Heart right ventricle (tissue), 16 donors: ENCODE measurements around the gene KLF16. TPM values are rescaled to one million over a fixed set of nuclear protein-coding genes. Genes with fewer than 3 reads are reported as not detected.

Experiments
- ATAC-seq, 8 donors: fragments of 200-7000 bp; cut with Tn5 transposase; one replicate each; pipeline ENCODE4 v1.9.1; 2020; ENCODE audit warnings: mild to moderate bottlenecking in 8 of 8, moderate library complexity in 8 of 8, moderate number of reproducible peaks in 1 of 8
- DNase-seq, 2 donors: peaks; one replicate each; pipeline ENCODE4 v3.0.0-alpha.2; 2020
- H3K27ac ChIP-seq, 10 donors: fragments of 200-600 bp; sonication (generic) in 2 of 10; one replicate each; pipeline versions ENCODE4 v1.5.0 to v1.8.0; 2020 to 2022; ENCODE audit warnings: mild to moderate bottlenecking in 3 of 10
- H3K27me3 ChIP-seq, 7 donors: fragments of 200-600 bp; one replicate each; pipeline ENCODE4 v1.8.0; 2021 to 2022; ENCODE audit warnings: mild to moderate bottlenecking in 2 of 7
- H3K36me3 ChIP-seq, 9 donors: fragments of 200-600 bp; sonication (generic) in 1 of 9; one replicate each; pipeline versions ENCODE4 v1.5.0 to v1.8.0; 2020 to 2022; ENCODE audit warnings: mild to moderate bottlenecking in 2 of 9
- H3K4me1 ChIP-seq, 9 donors: fragments of 200-600 bp; sonication (generic) in 1 of 9; one replicate each; pipeline versions ENCODE4 v1.5.0 to v1.8.0; 2020 to 2022; ENCODE audit warnings: mild to moderate bottlenecking in 4 of 9
- H3K4me3 ChIP-seq, 10 donors: fragments of 200-600 bp; sonication (generic) in 2 of 10; one replicate each; pipeline versions ENCODE4 v1.5.0 to v1.8.0; 2020 to 2022; ENCODE audit warnings: mild to moderate bottlenecking in 7 of 10, moderate library complexity in 2 of 10
- H3K9me3 ChIP-seq, 11 donors: fragments of 200-600 bp in 10 of 11; sonication (generic) in 2 of 11; one replicate each; pipeline versions ENCODE4 v1.5.0 to v1.8.0; 2013 to 2022; ENCODE audit warnings: mild to moderate bottlenecking in 2 of 11, control low read depth in 1 of 11, moderate library complexity in 1 of 11
- WGBS, 2 donors: extraction: QIAGEN DNeasy Blood & Tissue Kit; methylation state at CpG; one replicate each; pipeline ENCODE4 v1.1.7; 2013; ENCODE audit warnings: inconsistent platforms in 1 of 2; 5-methylcytosine and 5-hydroxymethylcytosine counted together
- intact Hi-C, 10 donors: fragments of 100-400 bp; cut with DNase I; formaldehyde crosslinking; loops; one replicate each; pipeline versions ENCODE4 v1.11.1 to v1.14.2; 2022
- polyA plus RNA-seq, 2 donors: library from polyadenylated mRNA; stranded (reverse); fragments of 200-250 nt; gene quantifications; one replicate each; pipeline ENCODE4 v1.2.3, GENCODE V29; 2013
- total RNA-seq, 10 donors: library from RNA; stranded (reverse); fragmentation: NEBNext Ultra II Directional in 3 of 10; extraction: Animal tissue kit (Norgen Biotek cat#: 25700) in 3 of 10; gene quantifications; one replicate each; pipeline versions ENCODE4 v1.2.1 to v1.2.4, GENCODE V29; 2021 to 2023
- TF ChIP-seq, protein P1 (sequence below), 9 donors: fragments of 200-600 bp; sonication (generic) in 2 of 9; IDR thresholded peaks; one replicate each; pipeline versions ENCODE4 v1.5.0 to v1.8.0; 2021 to 2022; ENCODE audit warnings: antibody characterized with exemption in 9 of 9, mild to moderate bottlenecking in 5 of 9, moderate library complexity in 1 of 9
- donor health status: Arrhythmogenic right ventricular cardiomyopathy.
- donor health status: ischemic (EF 13 %, LVEDD 7.1; RV severe dilation, severe dysfunction).
- donor health status: healthy with polysubstance abuse.
- donor health status: DM: no; HTN: yes; CAD: no.
- donor health status: DM: no; HTN: no; CAD: no.
- donor health status: ischemic (EF 25% LVEDD 6.9; RV normal size, moderate dysfunction).
- donor health status: ischemic (EF 25% LVEDD 5.7; RV mildly dilated, moderate dysfunction).
- donor health status: healthy.
- donor health status: DM: yes; HTN: yes; CAD: no.
- donor health status: Ischemic cardiomyopathy.
- donor health status: ischemic (EF 35%, LVEDD 5.7; RV mildly dilated, moderate dysfunction).
- donor health status: nonischemic (EF 11% LVEDD 7.7; RV severe dilation, severe dysfunction).
- donor health status: DM: yes; HTN: yes; CAD: no.
- donor health status: PGD.
- donor health status: ischemic (EF 29% LVEDD 5.4; RV normal size, mild dysfunction).
- donor health status: nonischemic (EF 23%, LVEDD 6.1; RV moderate dilation, normal function).

Gene KLF16
- total and polyA plus RNA-seq, 12 donors: 4.0 to 13.4 (median 7.6) TPM

DNA sequence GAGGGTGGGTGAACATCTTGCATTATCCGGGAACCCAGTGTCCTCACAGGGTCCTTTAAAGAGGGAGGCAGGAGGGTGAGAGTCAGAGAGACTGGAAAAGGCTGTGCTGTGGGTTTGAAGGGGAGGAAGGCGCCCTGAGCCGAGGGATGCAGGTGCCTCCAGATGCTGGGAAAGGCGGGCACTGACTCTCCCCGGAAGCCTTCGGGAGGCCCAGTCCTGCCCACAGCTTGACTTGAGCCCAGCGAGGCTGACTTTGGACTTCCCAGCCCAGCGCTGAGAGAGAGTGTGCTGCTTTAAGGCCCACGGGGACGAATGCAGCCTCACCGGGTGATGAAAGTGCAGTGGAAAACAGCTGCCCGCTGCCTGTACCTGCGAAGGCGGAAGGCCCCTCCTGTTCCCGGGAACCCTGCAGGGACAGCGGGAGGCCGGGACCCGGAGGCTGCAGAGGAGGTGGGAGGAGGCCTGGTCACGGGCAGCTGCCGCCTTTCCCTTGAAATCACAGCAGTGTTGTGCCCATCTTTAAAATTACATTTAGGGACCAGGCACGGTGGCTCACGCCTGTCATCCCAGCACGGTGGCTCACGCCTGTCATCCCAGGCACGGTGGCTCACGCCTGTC lies 31.2 kb downstream of the KLF16 start:
- WGBS, 2 donors: 84 to 85% methylated on average over 26 of the region's 26 CpGs
- TF ChIP-seq, protein P1, sequence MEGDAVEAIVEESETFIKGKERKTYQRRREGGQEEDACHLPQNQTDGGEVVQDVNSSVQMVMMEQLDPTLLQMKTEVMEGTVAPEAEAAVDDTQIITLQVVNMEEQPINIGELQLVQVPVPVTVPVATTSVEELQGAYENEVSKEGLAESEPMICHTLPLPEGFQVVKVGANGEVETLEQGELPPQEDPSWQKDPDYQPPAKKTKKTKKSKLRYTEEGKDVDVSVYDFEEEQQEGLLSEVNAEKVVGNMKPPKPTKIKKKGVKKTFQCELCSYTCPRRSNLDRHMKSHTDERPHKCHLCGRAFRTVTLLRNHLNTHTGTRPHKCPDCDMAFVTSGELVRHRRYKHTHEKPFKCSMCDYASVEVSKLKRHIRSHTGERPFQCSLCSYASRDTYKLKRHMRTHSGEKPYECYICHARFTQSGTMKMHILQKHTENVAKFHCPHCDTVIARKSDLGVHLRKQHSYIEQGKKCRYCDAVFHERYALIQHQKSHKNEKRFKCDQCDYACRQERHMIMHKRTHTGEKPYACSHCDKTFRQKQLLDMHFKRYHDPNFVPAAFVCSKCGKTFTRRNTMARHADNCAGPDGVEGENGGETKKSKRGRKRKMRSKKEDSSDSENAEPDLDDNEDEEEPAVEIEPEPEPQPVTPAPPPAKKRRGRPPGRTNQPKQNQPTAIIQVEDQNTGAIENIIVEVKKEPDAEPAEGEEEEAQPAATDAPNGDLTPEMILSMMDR (IDR thresholded peaks at IDR 0.05): no peak
- H3K36me3 ChIP-seq: peaks cover 0 to 41% (median 14%) of the 10 kb centered on the region in 9 donors

DNA sequence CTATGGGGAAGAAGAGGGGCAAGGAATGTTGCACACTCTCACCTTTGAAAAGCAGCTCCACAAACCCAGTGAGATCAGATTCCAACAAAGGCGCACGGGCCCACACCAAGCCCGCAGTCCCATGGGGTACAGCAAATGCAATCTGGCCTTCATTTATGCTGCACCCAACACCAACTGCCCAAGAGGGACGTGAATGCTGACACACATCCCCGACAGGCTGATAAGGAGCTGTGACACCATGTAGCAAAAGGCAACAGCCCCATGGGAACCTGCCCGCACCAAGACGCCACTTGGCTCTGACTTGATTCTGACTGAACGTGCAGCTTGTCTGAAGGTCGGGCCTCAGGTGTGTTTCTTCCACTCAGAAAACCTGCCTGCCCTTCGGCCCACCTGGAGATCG lies 32.4 kb downstream of the KLF16 start:
- WGBS, 2 donors: 78 to 86% methylated on average over 11 of the region's 11 CpGs
- Histone ChIP-seq H3K36me3 (peaks cover 0 to 49% (median 17%) of the 10 kb centered on the region in 9 donors), H3K4me1 (peaks cover 0 to 37% (median 19%) of the 10 kb centered on the region in 9 donors), H3K27me3 (no peaks in the 10 kb centered on the region), H3K27ac (no peak overlapping the region), H3K4me3 (no peak overlapping the region), H3K9me3 (no peaks in the 10 kb centered on the region)
- DNase-seq: no peak
- ATAC-seq: no peak
- intact Hi-C loops: no loop called here
- TF ChIP-seq, protein P1 (IDR thresholded peaks at IDR 0.05): no peak

More for the DNA sequence above, 31.2 kb downstream of the KLF16 start:
- no peak overlapping the region for H3K4me3 ChIP-seq
- H3K9me3 ChIP-seq: no peaks in the 10 kb centered on the region
- H3K27me3 ChIP-seq: no peaks in the 10 kb centered on the region
- peaks cover 0 to 37% (median 16%) of the 10 kb centered on the region in 9 donors for H3K4me1 ChIP-seq
- DNase-seq (no peak), ATAC-seq (no peak)
- intact Hi-C loops: no loop called here
- no peak overlapping the region for H3K27ac ChIP-seq

DNA sequence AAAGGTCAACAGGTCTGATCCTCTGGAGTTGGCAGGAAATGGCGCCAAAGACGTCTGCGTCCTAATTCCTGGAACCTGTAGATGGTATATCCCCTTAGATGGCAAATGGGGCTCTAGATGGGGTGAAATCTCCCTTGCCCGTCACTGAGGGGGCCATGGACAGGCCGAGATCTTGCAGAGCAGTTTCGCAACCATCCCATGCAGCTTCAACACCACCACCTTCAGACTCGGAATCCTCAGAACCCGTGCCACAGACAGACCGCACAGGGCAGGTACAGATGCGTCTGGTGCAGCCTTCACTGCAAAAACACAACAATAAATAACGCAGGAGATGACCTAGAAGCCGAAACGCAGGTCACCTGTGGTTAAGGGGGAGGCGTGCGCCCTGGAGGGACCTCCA lies 32.8 kb downstream of the KLF16 start:
- Histone ChIP-seq H3K27me3 (no peaks in the 10 kb centered on the region), H3K4me3 (no peak overlapping the region), H3K4me1 (peaks cover 0 to 36% (median 21%) of the 10 kb centered on the region in 9 donors), H3K9me3 (no peaks in the 10 kb centered on the region), H3K36me3 (peaks cover 0 to 52% (median 17%) of the 10 kb centered on the region in 9 donors), H3K27ac (no peak overlapping the region)
- TF ChIP-seq, protein P1 (IDR thresholded peaks at IDR 0.05): no peak
- intact Hi-C loops: no loop called here
- DNase-seq (no peak), ATAC-seq (no peak)
- WGBS, 2 donors: 93 to 94% methylated on average over 15 of the region's 15 CpGs

DNA sequence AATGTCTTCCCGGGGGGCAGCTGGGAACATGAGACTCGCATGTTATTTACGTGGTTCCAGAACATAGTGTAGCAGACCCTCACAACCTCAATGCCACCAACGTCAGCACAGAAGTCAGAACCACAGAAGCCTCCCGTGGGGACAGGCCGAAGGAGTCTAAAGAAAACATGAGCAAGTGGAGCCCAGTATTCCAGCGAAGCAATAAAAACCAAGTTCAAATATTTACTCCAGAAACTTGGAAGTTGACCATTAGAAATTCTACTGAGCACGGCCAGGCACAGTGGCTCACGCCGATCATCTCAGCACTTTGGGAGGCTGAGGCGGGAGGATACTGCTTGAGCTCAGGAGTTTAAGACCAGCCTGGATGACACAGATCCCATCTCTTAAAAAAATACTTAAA lies 33.4 kb downstream of the KLF16 start:
- intact Hi-C loops: no loop called here
- WGBS, 2 donors: 93 to 96% methylated on average over 11 of the region's 11 CpGs
- H3K36me3 ChIP-seq: peaks cover 0 to 57% (median 17%) of the 10 kb centered on the region in 9 donors

More for the DNA sequence above, 33.4 kb downstream of the KLF16 start:
- ATAC-seq: no peak
- no peak for DNase-seq
- Histone ChIP-seq H3K4me3 (no peak overlapping the region), H3K27me3 (no peaks in the 10 kb centered on the region), H3K4me1 (peaks cover 0 to 31% (median 18%) of the 10 kb centered on the region in 9 donors), H3K9me3 (no peaks in the 10 kb centered on the region), H3K27ac (no peak overlapping the region)
- TF ChIP-seq, protein P1 (IDR thresholded peaks at IDR 0.05): no peak
